ENCODE measurements around the gene PTAR1. TPM values are rescaled to one million over a fixed set of nuclear protein-coding genes. Genes with fewer than 3 reads are reported as not detected.
A peak's percentile ranks its signal among the peaks of the same experiment; 100 is the strongest.

Gene PTAR1
- total RNA-seq, 1 experiment from 2014 or later = 61.5 TPM

- Histone ChIP-seq H3K4me1 (ENCODE audit: insufficient read depth, low read length, poor library complexity, severe bottlenecking) (peaks cover 33% of the 10 kb centered on the region), H3K4me3 (ENCODE audit: low read depth, low read length, poor library complexity, severe bottlenecking) (no peak overlapping the region), H3K27ac (ENCODE audit: low read depth, low read length, poor library complexity, severe bottlenecking) (no peak overlapping the region), H3K27me3 (replicated peaks; ENCODE audit: insufficient read depth, low read depth, low read length, poor library complexity) (no peaks in the 10 kb centered on the region), H3K9me3 (ENCODE audit: low read depth, low read length, poor library complexity, severe bottlenecking) (no peaks in the 10 kb centered on the region), H3K36me3 (ENCODE audit: insufficient read depth, low read length, poor library complexity, severe bottlenecking) (no peaks in the 10 kb centered on the region)
- POLR2A ChIA-PET (ENCODE audit: low non-redundant PET) = no interaction called here
- DNase-seq (ENCODE audit: low spot score) = peak; percentile 23
- no TSS peak for BruUV-seq (replicated peaks)
- intact Hi-C loops (cut with micrococcal nuclease; ENCODE audit: unreplicated experiment) = loop anchor here (5.0 kb wide), 2 partner anchors 75 to 125 kb away; partner anchors contain the start of gene CFAP95
- CTCF ChIA-PET = no interaction called here
- no peak for TF ChIP-seq EZH2 (IDR thresholded peaks at IDR 0.05; ENCODE audit: borderline replicate concordance, low read depth, low read length, poor library complexity, severe bottlenecking)
- TF ChIP-seq CTCF (conservative IDR thresholded peaks at IDR 0.05; ENCODE audit: low read depth, low read length) = no peak
Observed at GRCh38 chr9:69746859-69747560, 12.8 kb downstream of the PTAR1 start.

DNA sequence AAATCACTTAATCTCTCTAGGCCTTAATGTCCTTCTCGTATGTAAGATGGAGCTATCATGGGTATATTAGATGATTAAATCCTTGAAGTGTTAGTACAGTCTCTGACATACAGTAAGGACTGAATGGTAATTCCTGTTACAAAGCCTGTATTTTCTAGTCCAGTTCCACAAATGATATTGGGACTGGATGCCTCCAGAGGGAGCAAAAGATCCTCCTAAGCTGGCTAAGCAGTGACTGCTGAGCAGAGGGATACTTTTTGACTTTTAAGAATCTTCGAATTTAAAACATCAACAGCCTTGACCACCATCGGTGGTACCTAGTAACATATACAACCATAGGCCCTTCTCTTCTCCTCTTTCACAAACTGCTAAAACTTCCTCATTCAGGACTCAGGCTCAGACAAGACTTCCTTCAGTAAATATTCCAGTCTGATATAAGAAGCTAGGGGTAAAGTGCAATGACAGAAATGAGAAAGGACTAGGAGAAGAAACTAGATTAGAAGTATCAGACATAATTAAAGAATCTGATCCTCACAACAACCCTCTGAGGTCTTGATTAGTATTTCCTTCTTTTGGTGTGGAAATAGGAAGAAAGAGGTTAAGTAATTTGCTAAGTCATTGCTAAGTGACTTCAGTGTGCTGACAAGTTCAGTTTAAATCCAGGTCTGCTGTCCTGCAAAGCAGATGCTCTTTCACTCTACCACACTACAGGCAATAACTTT is 13.9 kb downstream of the PTAR1 start:
- no peaks in the 10 kb centered on the region for H3K27me3 ChIP-seq (replicated peaks; ENCODE audit: insufficient read depth, low read depth, low read length, poor library complexity)
- H3K27ac ChIP-seq (ENCODE audit: low read depth, low read length, poor library complexity, severe bottlenecking) = no peak overlapping the region
- no peak overlapping the region for H3K4me3 ChIP-seq (ENCODE audit: low read depth, low read length, poor library complexity, severe bottlenecking)
- ChIA-PET POLR2A (ENCODE audit: low non-redundant PET) (no interaction called here), CTCF (interaction anchor here (0.6 kb wide), 1 partner anchor 77 kb away, joined by 3 read pairs; no protein-coding TSS in a partner anchor)
- no TSS peak for BruUV-seq (replicated peaks)
- peaks cover 28% of the 10 kb centered on the region for H3K4me1 ChIP-seq (ENCODE audit: insufficient read depth, low read length, poor library complexity, severe bottlenecking)
- intact Hi-C loops (cut with micrococcal nuclease; ENCODE audit: unreplicated experiment) = loop anchor here (5.0 kb wide), 2 partner anchors 76 to 126 kb away; partner anchors contain the start of gene CFAP95
- peak; percentile 17 for DNase-seq (ENCODE audit: low spot score)
- TF ChIP-seq CTCF (conservative IDR thresholded peaks at IDR 0.05; ENCODE audit: low read depth, low read length) (peak; percentile 48), EZH2 (IDR thresholded peaks at IDR 0.05; ENCODE audit: borderline replicate concordance, low read depth, low read length, poor library complexity, severe bottlenecking) (no peak)
- H3K9me3 ChIP-seq (ENCODE audit: low read depth, low read length, poor library complexity, severe bottlenecking) = no peaks in the 10 kb centered on the region
- H3K36me3 ChIP-seq (ENCODE audit: insufficient read depth, low read length, poor library complexity, severe bottlenecking) = no peaks in the 10 kb centered on the region

- intact Hi-C loops (cut with micrococcal nuclease; ENCODE audit: unreplicated experiment) = loop anchor here (5.0 kb wide), 2 partner anchors 77 to 127 kb away; partner anchors contain the start of gene CFAP95
- no TSS peak for BruUV-seq (replicated peaks)
- H3K4me1 ChIP-seq (ENCODE audit: insufficient read depth, low read length, poor library complexity, severe bottlenecking) = peaks cover 22% of the 10 kb centered on the region
- H3K27ac ChIP-seq (ENCODE audit: low read depth, low read length, poor library complexity, severe bottlenecking) = no peak overlapping the region
- H3K36me3 ChIP-seq (ENCODE audit: insufficient read depth, low read length, poor library complexity, severe bottlenecking) = no peaks in the 10 kb centered on the region
- H3K4me3 ChIP-seq (ENCODE audit: low read depth, low read length, poor library complexity, severe bottlenecking) = no peak overlapping the region
- POLR2A ChIA-PET (ENCODE audit: low non-redundant PET) = no interaction called here
- TF ChIP-seq CTCF (conservative IDR thresholded peaks at IDR 0.05; ENCODE audit: low read depth, low read length) = no peak
- no peak for TF ChIP-seq EZH2 (IDR thresholded peaks at IDR 0.05; ENCODE audit: borderline replicate concordance, low read depth, low read length, poor library complexity, severe bottlenecking)
- H3K27me3 ChIP-seq (replicated peaks; ENCODE audit: insufficient read depth, low read depth, low read length, poor library complexity) = no peaks in the 10 kb centered on the region
- DNase-seq (ENCODE audit: low spot score) = no peak
- CTCF ChIA-PET = no interaction called here
- H3K9me3 ChIP-seq (ENCODE audit: low read depth, low read length, poor library complexity, severe bottlenecking) = no peaks in the 10 kb centered on the region
Observed at GRCh38 chr9:69744688-69745380, 15.0 kb downstream of the PTAR1 start.
